Neural progenitor cell (in vitro differentiated cells): Measurements from ENCODE around the gene FRAS1. TPM values are rescaled to one million over a fixed set of nuclear protein-coding genes. Genes with fewer than 3 reads are reported as not detected.

Experiments
- DNase-seq: peaks from one replicate; pipeline ENCODE4 v3.0.0-alpha.2; 2016; ENCODE audit warnings: low spot score
- H2AFZ ChIP-seq: fragments of 200-600 bp; sonication (generic); replicated peaks from 2 replicates; pipeline ENCODE4 v1.6.1; 2016; ENCODE audit warnings: antibody characterized with exemption
- H3F3A ChIP-seq: fragments of 200-600 bp; sonication (generic); 2 replicates; pipeline ENCODE4 v1.6.1; 2016; ENCODE audit warnings: antibody characterized with exemption, low read depth
- H3K27ac ChIP-seq: fragments of 200-600 bp; sonication (generic); 2 replicates; pipeline ENCODE4 v1.5.1; 2016; ENCODE audit warnings: mild to moderate bottlenecking
- H3K27me3 ChIP-seq: fragments of 200-600 bp; sonication (generic); 2 replicates; pipeline ENCODE4 v1.6.1; 2016; ENCODE audit warnings: mild to moderate bottlenecking, moderate library complexity
- H3K36me3 ChIP-seq: fragments of 200-600 bp; sonication (generic); 2 replicates; pipeline ENCODE4 v1.5.1; 2016
- H3K4me1 ChIP-seq: fragments of 200-600 bp; sonication (generic); 2 replicates; pipeline ENCODE4 v1.6.1; 2016; ENCODE audit warnings: mixed run types
- H3K4me2 ChIP-seq: fragments of 200-600 bp; sonication (generic); 2 replicates; pipeline ENCODE4 v1.6.1; 2016
- H3K4me3 ChIP-seq: fragments of 200-600 bp; sonication (generic); 2 replicates; pipeline ENCODE4 v1.5.1; 2016
- H3K79me2 ChIP-seq: fragments of 200-600 bp; sonication (generic); 2 replicates; pipeline ENCODE4 v1.6.1; 2016; ENCODE audit warnings: low read depth
- H3K9ac ChIP-seq: fragments of 200-600 bp; sonication (generic); 2 replicates; pipeline ENCODE4 v1.6.1; 2016
- H3K9me3 ChIP-seq: fragments of 200-600 bp; sonication (generic); 2 replicates; pipeline ENCODE4 v1.5.1; 2016; ENCODE audit warnings: low read depth
- H4K20me1 ChIP-seq: fragments of 200-600 bp; sonication (generic); 2 replicates; pipeline ENCODE4 v1.6.1; 2016; ENCODE audit warnings: low read depth
- H3K27ac Mint-ChIP-seq: 3 replicates; pipeline ENCODE4 v1.8.0; 2021; ENCODE audit warnings: mixed read lengths
- H3K27me3 Mint-ChIP-seq: 2 replicates; pipeline ENCODE4 v1.8.0; 2022; ENCODE audit warnings: low read depth, mild to moderate bottlenecking, inconsistent platforms, moderate library complexity, mixed read lengths; ENCODE audit not compliant: insufficient read depth
- H3K36me3 Mint-ChIP-seq: 3 replicates; pipeline ENCODE4 v1.8.0; 2021; ENCODE audit warnings: mixed read lengths
- H3K4me1 Mint-ChIP-seq: 3 replicates; pipeline ENCODE4 v1.8.0; 2021; ENCODE audit warnings: mixed read lengths
- H3K4me3 Mint-ChIP-seq: 3 replicates; pipeline ENCODE4 v1.8.0; 2021; ENCODE audit warnings: mild to moderate bottlenecking, moderate library complexity, mixed read lengths
- H3K9me3 Mint-ChIP-seq: 3 replicates; pipeline ENCODE4 v1.8.0; 2020; ENCODE audit warnings: mixed read lengths
- CTCF ChIP-seq: fragments of 200-600 bp; sonication (generic); IDR thresholded peaks from 2 replicates; pipeline ENCODE4 v1.5.1; 2017; ENCODE audit warnings: antibody characterized with exemption, mild to moderate bottlenecking
- EZH2 ChIP-seq: fragments of 200-600 bp; sonication (generic); IDR thresholded peaks from 2 replicates; pipeline ENCODE4 v1.6.1; 2017; ENCODE audit warnings: antibody characterized with exemption, mild to moderate bottlenecking, moderate library complexity
- EZH2phosphoT487 ChIP-seq: fragments of 200-600 bp; sonication (generic); IDR thresholded peaks from 2 replicates; pipeline ENCODE4 v1.6.1; 2017; ENCODE audit warnings: antibody characterized with exemption
- total RNA-seq: library from RNA; depleted of rRNA; stranded (reverse); fragments of >200 nt; gene quantifications from 2 replicates; pipeline ENCODE4 v1.2.3, GENCODE V29; 2015; ENCODE audit warnings: low replicate concordance

Gene FRAS1
- total RNA-seq, 1 donor from 2014 or later = 21.3 TPM

DNA sequence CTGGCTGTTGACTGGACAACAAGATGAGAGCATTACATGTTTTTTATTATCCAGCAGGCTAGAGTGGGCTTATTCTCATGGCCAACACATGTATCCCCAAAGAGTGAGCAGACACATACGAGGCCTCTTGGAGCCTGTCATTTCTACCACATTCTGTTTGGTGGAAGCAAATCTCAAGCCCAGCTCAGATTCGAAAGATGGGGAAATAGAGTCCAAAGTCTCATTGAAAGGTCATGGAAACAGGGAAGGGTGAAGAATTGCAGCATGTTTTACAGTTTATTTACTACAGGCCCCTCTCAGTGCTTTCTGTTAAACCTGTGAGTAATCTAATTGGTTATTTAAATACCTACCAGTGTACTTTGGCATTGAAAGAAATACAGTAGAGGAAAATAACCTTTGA is 108.6 kb downstream of the FRAS1 start:
- no peaks in the 10 kb centered on the region for H4K20me1 ChIP-seq
- H3K4me3 ChIP-seq = no peak overlapping the region
- Mint-ChIP-seq H3K27ac (no peak overlapping the region), H3K4me3 (no peak overlapping the region), H3K36me3 (no peaks in the 10 kb centered on the region), H3K9me3 (no peaks in the 10 kb centered on the region), H3K4me1 (peaks cover 21% of the 10 kb centered on the region), H3K27me3 (no peaks in the 10 kb centered on the region)
- peaks cover 20% of the 10 kb centered on the region for H3F3A ChIP-seq
- H3K27ac ChIP-seq = no peak overlapping the region
- H3K9me3 ChIP-seq = no peaks in the 10 kb centered on the region
- H3K4me2 ChIP-seq = no peak overlapping the region
- no peak overlapping the region for H2AFZ ChIP-seq
- TF ChIP-seq CTCF = no peak
- TF ChIP-seq EZH2phosphoT487 = no peak
- no peak for TF ChIP-seq EZH2
- H3K27me3 ChIP-seq = no peaks in the 10 kb centered on the region
- H3K4me1 ChIP-seq = peaks cover 33% of the 10 kb centered on the region
- H3K9ac ChIP-seq = no peak overlapping the region
- no peak for DNase-seq
- H3K36me3 ChIP-seq = no peaks in the 10 kb centered on the region
- H3K79me2 ChIP-seq = peaks cover 18% of the 10 kb centered on the region

GRCh38 chr4:78166622-78167021 is 109.5 kb downstream of the FRAS1 start:
- Histone ChIP-seq H4K20me1 (no peaks in the 10 kb centered on the region), H3K4me2 (no peak overlapping the region), H3K27ac (no peak overlapping the region), H3K4me3 (no peak overlapping the region), H3K9me3 (no peaks in the 10 kb centered on the region), H3K27me3 (no peaks in the 10 kb centered on the region), H3K9ac (no peak overlapping the region), H3K36me3 (no peaks in the 10 kb centered on the region), H3F3A (peaks cover 20% of the 10 kb centered on the region), H3K4me1 (peaks cover 33% of the 10 kb centered on the region), H2AFZ (no peak overlapping the region), H3K79me2 (peaks cover 18% of the 10 kb centered on the region)
- no peak overlapping the region for H3K27ac Mint-ChIP-seq
- TF ChIP-seq EZH2phosphoT487 (no peak), CTCF (no peak), EZH2 (no peak)
- peaks cover 18% of the 10 kb centered on the region for H3K4me1 Mint-ChIP-seq
- H3K9me3 Mint-ChIP-seq = no peaks in the 10 kb centered on the region
- peaks cover 2% of the 10 kb centered on the region for H3K27me3 Mint-ChIP-seq
- no peaks in the 10 kb centered on the region for H3K36me3 Mint-ChIP-seq
- H3K4me3 Mint-ChIP-seq = no peak overlapping the region
- DNase-seq = no peak

DNA sequence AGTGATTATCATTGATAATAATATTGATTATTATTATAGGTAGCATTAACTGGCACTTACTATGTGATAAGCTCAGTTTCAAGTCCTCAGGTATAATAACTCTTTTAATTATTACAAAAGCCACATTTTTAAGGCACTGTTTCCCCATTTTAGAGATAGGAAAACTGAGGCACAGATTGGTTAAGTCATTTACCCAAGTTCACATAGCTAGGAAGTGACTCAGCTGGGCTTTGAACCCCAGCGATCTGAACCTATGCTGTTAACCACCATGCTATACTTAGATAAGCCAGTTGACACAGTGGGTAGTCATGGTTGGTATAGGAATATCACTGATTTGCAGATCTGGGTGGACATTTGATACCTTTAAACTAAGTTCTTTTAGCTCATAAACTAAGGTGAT is 110.4 kb downstream of the FRAS1 start:
- H2AFZ ChIP-seq = no peak overlapping the region
- peaks cover 2% of the 10 kb centered on the region for H3K27me3 Mint-ChIP-seq
- H3K4me1 Mint-ChIP-seq = peaks cover 14% of the 10 kb centered on the region
- no peak overlapping the region for H3K4me2 ChIP-seq
- H3K9ac ChIP-seq = no peak overlapping the region
- H3K4me3 ChIP-seq = no peak overlapping the region
- peaks cover 18% of the 10 kb centered on the region for H3F3A ChIP-seq
- H3K9me3 Mint-ChIP-seq = no peaks in the 10 kb centered on the region
- no peak for DNase-seq
- TF ChIP-seq EZH2phosphoT487 (no peak), EZH2 (no peak)
- no peaks in the 10 kb centered on the region for H3K36me3 Mint-ChIP-seq
- H3K9me3 ChIP-seq = no peaks in the 10 kb centered on the region
- H4K20me1 ChIP-seq = no peaks in the 10 kb centered on the region
- H3K79me2 ChIP-seq = peaks cover 10% of the 10 kb centered on the region
- H3K36me3 ChIP-seq = no peaks in the 10 kb centered on the region
- H3K27ac ChIP-seq = no peak overlapping the region
- no peak overlapping the region for H3K4me3 Mint-ChIP-seq
- H3K27ac Mint-ChIP-seq = no peak overlapping the region
- no peaks in the 10 kb centered on the region for H3K27me3 ChIP-seq
- peaks cover 25% of the 10 kb centered on the region for H3K4me1 ChIP-seq

- H3K27ac Mint-ChIP-seq = no peak overlapping the region
- peak; percentile 15 for DNase-seq
- no peaks in the 10 kb centered on the region for H3K9me3 Mint-ChIP-seq
- Histone ChIP-seq H4K20me1 (no peaks in the 10 kb centered on the region), H3K4me3 (no peak overlapping the region), H3F3A (peaks cover 13% of the 10 kb centered on the region), H3K9me3 (no peaks in the 10 kb centered on the region), H3K4me1 (peaks cover 20% of the 10 kb centered on the region), H3K9ac (no peak overlapping the region), H3K27ac (peak overlapping the region; percentile 25), H2AFZ (no peak overlapping the region), H3K79me2 (peaks cover 10% of the 10 kb centered on the region), H3K4me2 (peak overlapping the region; percentile 56), H3K27me3 (no peaks in the 10 kb centered on the region), H3K36me3 (no peaks in the 10 kb centered on the region)
- H3K4me3 Mint-ChIP-seq = no peak overlapping the region
- peaks cover 2% of the 10 kb centered on the region for H3K27me3 Mint-ChIP-seq
- no peaks in the 10 kb centered on the region for H3K36me3 Mint-ChIP-seq
- H3K4me1 Mint-ChIP-seq = peaks cover 9% of the 10 kb centered on the region
- TF ChIP-seq EZH2phosphoT487 (no peak), EZH2 (no peak), CTCF (no peak)
Measured at GRCh38 chr4:78168029-78168428, 110.9 kb downstream of the FRAS1 start.
